ENCODE measurements around the gene ITGA1.
"Not testable (repeated sequence)": the region's sequence is repeated elsewhere in the genome, so short reads cannot be mapped to it uniquely, and the experiment has no call there.

The ITGA1 gene

GRCh38 chr5:52787600-52788504 is at the start of gene ITGA1, which contains the start of gene PELO:
Gene ITGA1, plus strand, starts transcription at chr5:52787916. Its CDS starts 438 bp downstream, at chr5:52788354.
Gene PELO, plus strand, starts transcription at chr5:52787916. Its CDS starts 12,479 bp downstream, at chr5:52800395.
- DNase-seq = peak; percentile 11

GRCh38 chr5:52738095-52738506 is 49.6 kb upstream of the ITGA1 start:
- no peak for DNase-seq

GRCh38 chr5:52740007-52740406 is 47.7 kb upstream of the ITGA1 start:
- DNase-seq = no peak

- no peak for DNase-seq
Measured at GRCh38 chr5:52743012-52743411, 44.7 kb upstream of the ITGA1 start.

- DNase-seq = no peak
Measured at GRCh38 chr5:52743529-52743928, 44.2 kb upstream of the ITGA1 start.

GRCh38 chr5:52743970-52744369 is 43.7 kb upstream of the ITGA1 start:
- DNase-seq = no peak

- not testable (repeated sequence) for DNase-seq
Measured at GRCh38 chr5:52744867-52745458, 42.8 kb upstream of the ITGA1 start.

GRCh38 chr5:52746539-52746938 is 41.2 kb upstream of the ITGA1 start:
- no peak for DNase-seq

- no peak for DNase-seq
Measured at GRCh38 chr5:52748590-52748989, 39.1 kb upstream of the ITGA1 start.

- no peak for DNase-seq
Measured at GRCh38 chr5:52749666-52750065, 38.0 kb upstream of the ITGA1 start.

GRCh38 chr5:52751137-52751536 is 36.6 kb upstream of the ITGA1 start:
- no peak for DNase-seq

GRCh38 chr5:52754051-52754450 is 33.7 kb upstream of the ITGA1 start:
- no peak for DNase-seq

- DNase-seq = no peak
Measured at GRCh38 chr5:52757527-52757926, 30.2 kb upstream of the ITGA1 start.

GRCh38 chr5:52758014-52758413 is 29.7 kb upstream of the ITGA1 start:
- DNase-seq = no peak

- DNase-seq = no peak
Measured at GRCh38 chr5:52759331-52759730, 28.4 kb upstream of the ITGA1 start.

GRCh38 chr5:52760695-52761366 is 26.9 kb upstream of the ITGA1 start:
- DNase-seq = no peak

- DNase-seq = no peak
Measured at GRCh38 chr5:52767217-52767743, 20.4 kb upstream of the ITGA1 start.

GRCh38 chr5:52767766-52768480 is 19.8 kb upstream of the ITGA1 start:
- DNase-seq = no peak

GRCh38 chr5:52769061-52769460 is 18.7 kb upstream of the ITGA1 start:
- no peak for DNase-seq

- DNase-seq = no peak
Measured at GRCh38 chr5:52770287-52770939, 17.3 kb upstream of the ITGA1 start.

- DNase-seq = no peak
Measured at GRCh38 chr5:52771343-52772039, 16.2 kb upstream of the ITGA1 start.

- no peak for DNase-seq
Measured at GRCh38 chr5:52772668-52773067, 15.0 kb upstream of the ITGA1 start.

Data from NCI-H510A (cell line).